ENCODE measurements around the gene F2.

DNA sequence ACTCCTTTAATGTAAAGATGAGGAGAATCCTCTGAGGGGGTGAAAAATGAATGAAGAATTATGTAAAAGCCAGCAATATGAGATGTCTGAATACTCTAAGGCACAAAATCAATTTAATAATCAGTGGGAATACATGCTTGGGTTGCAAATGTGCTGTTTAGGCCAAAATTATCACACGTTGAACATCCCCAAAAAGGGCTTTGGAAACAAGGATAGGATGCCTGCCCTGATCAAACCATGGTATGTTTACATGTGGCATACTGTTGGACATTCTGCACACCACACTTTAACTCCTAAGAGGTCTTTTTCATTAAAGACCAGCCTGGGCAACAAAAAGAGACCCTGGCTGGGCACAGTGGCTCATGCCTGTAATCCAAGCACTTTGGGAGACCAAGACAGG, 26.3 kb downstream of the F2 start:
- TF ChIP-seq POLR2A (IDR thresholded peaks at IDR 0.05; ENCODE audit: low read depth, low read length) (no peak), POLR2AphosphoS5 (IDR thresholded peaks at IDR 0.05; ENCODE audit: low read depth, low read length) (no peak), SPI1 (IDR thresholded peaks at IDR 0.05; ENCODE audit: low read depth, low read length) (no peak), TAF1 (IDR thresholded peaks at IDR 0.05; ENCODE audit: low read depth, low read length) (no peak), PAX5 (IDR thresholded peaks at IDR 0.05; ENCODE audit: insufficient read depth, low read length, severe bottlenecking) (no peak)
